GM12872 (cell line): ENCODE data around the gene NEU4.

Source experiments
- CTCF ChIP-seq: IDR thresholded peaks from 3 replicates; pipeline ENCODE4 v1.5.1; 2011; ENCODE audit warnings: low read depth, mild to moderate bottlenecking, low read length, moderate library complexity; ENCODE audit not compliant: insufficient read depth

Gene NEU4

DNA sequence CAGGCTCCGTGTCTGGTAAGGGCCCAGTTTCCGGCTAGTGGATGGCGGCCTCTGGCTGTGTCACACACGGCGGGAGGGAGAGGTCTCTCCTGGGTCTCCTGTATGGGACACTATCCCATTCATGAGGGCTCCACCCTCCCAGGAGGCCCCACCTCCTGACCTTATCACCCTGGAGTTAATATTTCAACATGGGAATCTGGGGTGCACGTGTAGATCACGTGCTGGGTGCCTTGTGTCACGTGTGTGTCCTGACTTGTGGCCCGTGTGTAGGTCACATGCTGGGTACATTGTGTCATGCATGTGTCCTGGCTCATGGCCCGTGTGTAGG, 9.9 kb downstream of the NEU4 start:
- TF ChIP-seq CTCF, result no peak

DNA sequence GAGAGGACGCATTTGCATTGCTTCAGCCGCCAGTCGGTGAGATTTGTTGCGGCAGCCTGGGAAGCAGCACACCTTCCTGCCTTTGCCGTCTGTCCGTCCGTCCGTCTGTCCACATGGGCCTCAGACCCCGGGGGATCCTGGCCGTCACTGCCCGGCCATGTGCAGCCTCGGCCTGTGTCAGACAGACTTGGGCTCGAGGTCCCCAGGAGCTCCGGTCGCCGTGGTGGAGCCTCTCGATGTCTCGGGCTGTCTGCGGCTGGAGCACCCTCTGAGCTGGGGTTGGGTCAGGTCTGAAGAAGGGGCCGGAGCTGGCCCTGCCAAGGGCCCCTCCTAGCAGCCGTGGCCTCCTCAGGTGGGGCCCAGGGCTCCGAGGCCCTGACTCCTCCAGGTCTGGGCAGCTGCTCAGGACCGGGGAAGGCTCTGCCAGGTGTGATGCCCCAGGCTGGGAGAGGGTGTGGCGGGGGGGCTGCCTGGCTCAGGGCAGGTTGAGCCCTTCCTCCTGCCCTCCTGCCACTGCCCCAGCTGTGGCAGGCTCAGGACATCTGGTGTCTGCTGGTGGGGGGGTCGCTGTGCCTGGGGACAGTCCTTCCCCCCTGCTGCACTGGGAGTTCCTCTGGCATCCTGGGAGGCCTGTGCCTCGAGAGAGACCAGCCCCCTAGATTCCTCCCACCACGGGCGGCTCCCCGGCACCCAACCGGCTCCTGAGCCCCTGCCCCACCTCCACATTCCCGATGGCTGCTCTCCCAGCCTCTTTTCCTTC, 11.8 kb downstream of the NEU4 start:
- TF ChIP-seq CTCF, result no peak

- no peak for TF ChIP-seq CTCF
Measured at GRCh38 chr2:241821460-241822263, 12.7 kb downstream of the NEU4 start.

DNA sequence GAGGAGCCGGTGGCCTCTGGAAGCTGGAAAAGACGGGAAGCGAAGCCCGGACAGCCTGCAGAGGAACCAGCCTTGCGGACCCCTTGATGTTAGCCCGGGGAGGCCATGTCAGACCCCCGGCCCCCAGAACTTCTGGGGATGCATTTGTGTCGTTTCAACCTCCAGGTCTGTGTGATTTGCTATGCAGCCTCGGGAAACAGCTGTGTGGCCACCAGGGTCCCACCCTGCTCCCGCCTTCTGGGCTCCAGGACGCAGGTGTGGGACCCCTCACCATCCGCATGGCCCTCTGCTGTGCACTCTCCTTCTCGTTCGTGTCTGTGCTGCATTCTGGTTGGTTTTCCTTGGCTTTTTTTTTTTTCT, 13.3 kb downstream of the NEU4 start:
- TF ChIP-seq CTCF, result no peak

GRCh38 chr2:241827394-241827793, 18.4 kb downstream of the NEU4 start:
- no peak for TF ChIP-seq CTCF

GRCh38 chr2:241833101-241833663, 24.2 kb downstream of the NEU4 start:
- no peak for TF ChIP-seq CTCF

DNA sequence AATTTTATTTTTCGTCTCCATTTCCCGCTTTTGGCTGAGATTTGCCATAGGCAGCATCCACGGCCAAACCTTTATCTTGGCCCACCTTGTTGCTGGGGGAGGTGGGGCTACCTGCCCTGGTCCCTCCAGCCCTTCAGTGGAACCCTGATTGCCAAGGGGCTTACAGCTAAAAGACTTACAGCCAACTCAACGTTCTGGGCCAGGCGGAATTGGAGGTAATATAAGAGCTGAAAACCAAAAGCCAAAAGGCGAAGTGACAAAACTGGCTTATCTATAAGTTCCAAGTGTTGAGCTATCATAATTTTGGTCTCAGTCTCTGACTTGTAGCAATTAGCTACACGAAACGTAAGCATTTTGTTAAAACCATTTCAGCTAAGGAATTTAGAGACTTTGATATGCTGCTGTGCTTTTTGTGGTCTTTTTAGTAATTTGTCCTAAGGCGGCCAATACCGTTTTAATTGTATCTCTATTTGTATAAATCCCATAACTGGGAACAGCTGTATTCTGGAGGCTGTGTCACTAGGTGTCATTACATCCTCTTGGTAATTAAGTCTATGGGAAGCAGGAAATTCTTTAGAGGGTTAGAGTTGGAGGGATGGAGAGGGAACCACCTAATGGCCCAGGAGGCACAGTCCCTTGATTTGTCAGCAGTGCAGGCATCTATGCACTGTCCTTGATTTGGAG, 25.7 kb downstream of the NEU4 start:
- TF ChIP-seq CTCF, result no peak
